HG03159 (cell line): ENCODE results near the gene GIMAP2.

Experiments used
- ATAC-seq: cut with Tn5 transposase; IDR thresholded peaks from one replicate; pipeline ENCODE4 v1.9.1; 2021; ENCODE audit warnings: mild to moderate bottlenecking, moderate library complexity; ENCODE audit not compliant: unreplicated experiment

The GIMAP2 gene

GRCh38 chr7:150732786-150733481, 47.4 kb downstream of the GIMAP2 start:
- ATAC-seq: no peak

GRCh38 chr7:150733482-150734095, 48.1 kb downstream of the GIMAP2 start:
- no peak for ATAC-seq

GRCh38 chr7:150734254-150734653, 48.7 kb downstream of the GIMAP2 start:
- no peak for ATAC-seq

GRCh38 chr7:150735596-150736358, 50.3 kb downstream of the GIMAP2 start:
- ATAC-seq: no peak

- no peak for ATAC-seq
Observed at GRCh38 chr7:150736864-150737263, 51.4 kb downstream of the GIMAP2 start.

GRCh38 chr7:150737265-150738055, 52.0 kb downstream of the GIMAP2 start, which contains the start of gene GIMAP5:
GIMAP5 (plus strand) TSS chr7:150737418; CDS start chr7:150740885, 3,467 bp downstream.
- ATAC-seq: no peak

- no peak for ATAC-seq
Observed at GRCh38 chr7:150738092-150738491, 52.6 kb downstream of the GIMAP2 start.

GRCh38 chr7:150738591-150739001, 53.1 kb downstream of the GIMAP2 start:
- ATAC-seq: no peak

GRCh38 chr7:150739033-150739432, 53.5 kb downstream of the GIMAP2 start:
- no peak for ATAC-seq

GRCh38 chr7:150740053-150740452, 54.5 kb downstream of the GIMAP2 start:
- no peak for ATAC-seq

GRCh38 chr7:150742286-150742968, 56.9 kb downstream of the GIMAP2 start:
- no peak for ATAC-seq
